Osteoblast (primary cell): ENCODE data around the gene TMPRSS13. TPM values are rescaled to one million over a fixed set of nuclear protein-coding genes. Genes with fewer than 3 reads are reported as not detected.
"Not testable (repeated sequence)": the region's sequence is repeated elsewhere in the genome, so short reads cannot be mapped to it uniquely, and the experiment has no call there.

Source experiments
- DNase-seq: peaks from one replicate; pipeline ENCODE4 v3.0.0; 2011; ENCODE audit warnings: low spot score, mixed read lengths; ENCODE audit not compliant: insufficient read length; ENCODE audit errors: missing footprints
- H2AFZ ChIP-seq: 2 replicates; pipeline ENCODE4 v1.6.0; 2011; ENCODE audit warnings: mild to moderate bottlenecking, low read length
- H3K27ac ChIP-seq: 2 replicates; pipeline ENCODE4 v1.5.1; 2011; ENCODE audit warnings: mild to moderate bottlenecking, low read depth, low read length, moderate library complexity
- H3K27me3 ChIP-seq: 2 replicates; pipeline ENCODE4 v1.6.0; 2012; ENCODE audit warnings: mild to moderate bottlenecking, control low read depth, inconsistent platforms, low read length, moderate library complexity; ENCODE audit not compliant: insufficient read depth
- H3K36me3 ChIP-seq: 2 replicates; pipeline ENCODE4 v1.5.1; 2011; ENCODE audit warnings: mild to moderate bottlenecking, low read length, control low read depth, moderate library complexity; ENCODE audit not compliant: insufficient read depth
- H3K4me1 ChIP-seq: 2 replicates; pipeline ENCODE4 v1.5.1; 2011; ENCODE audit warnings: mild to moderate bottlenecking, low read length, control low read depth, moderate library complexity; ENCODE audit not compliant: insufficient read depth
- H3K4me2 ChIP-seq: 2 replicates; pipeline ENCODE4 v1.6.0; 2011; ENCODE audit warnings: mild to moderate bottlenecking, low read length; ENCODE audit not compliant: insufficient read depth
- H3K4me3 ChIP-seq: fragments of 200-600 bp; sonication (generic); 3 replicates; pipeline ENCODE4 v1.5.1; 2012; ENCODE audit warnings: mild to moderate bottlenecking, low read length, inconsistent platforms; ENCODE audit not compliant: insufficient read depth
- H3K79me2 ChIP-seq: 2 replicates; pipeline ENCODE4 v1.6.0; 2012; ENCODE audit warnings: mild to moderate bottlenecking, low read length, control low read depth, inconsistent platforms; ENCODE audit not compliant: insufficient read depth
- H3K9me3 ChIP-seq: 2 replicates; pipeline ENCODE4 v1.5.1; 2011; ENCODE audit warnings: low read depth, low read length, control low read depth
- H4K20me1 ChIP-seq: 2 replicates; pipeline ENCODE4 v1.6.0; 2012; ENCODE audit warnings: mild to moderate bottlenecking, low read length, control low read depth; ENCODE audit not compliant: insufficient read depth
- CTCF ChIP-seq: IDR thresholded peaks from 2 replicates; pipeline ENCODE4 v1.5.1; 2011; ENCODE audit warnings: mild to moderate bottlenecking, low read depth, low read length, moderate library complexity; ENCODE audit errors: extremely low read depth
- total RNA-seq: library from RNA; depleted of rRNA; stranded (reverse); fragments of >200 nt; gene quantifications from 2 replicates; pipeline ENCODE4 v1.2.3, GENCODE V29; 2012

TMPRSS13 gene
- total RNA-seq, 1 donor, result not detected

- no peaks in the 10 kb centered on the region for H3K4me1 ChIP-seq
- no peak overlapping the region for H2AFZ ChIP-seq
- no peaks in the 10 kb centered on the region for H4K20me1 ChIP-seq
- no peaks in the 10 kb centered on the region for H3K79me2 ChIP-seq
- peaks cover 4% of the 10 kb centered on the region for H3K27me3 ChIP-seq
- no peak for TF ChIP-seq CTCF
- H3K4me2 ChIP-seq, result no peak overlapping the region
- H3K27ac ChIP-seq, result no peak overlapping the region
- no peaks in the 10 kb centered on the region for H3K9me3 ChIP-seq
- H3K4me3 ChIP-seq, result no peak overlapping the region
- no peak for DNase-seq
- H3K36me3 ChIP-seq, result no peaks in the 10 kb centered on the region
These were observed 608 bp downstream of the TMPRSS13 start for GRCh38 chr11:117928446-117929141.

- Histone ChIP-seq H3K9me3 (no peaks in the 10 kb centered on the region), H2AFZ (no peak overlapping the region), H3K4me3 (no peak overlapping the region), H3K27ac (no peak overlapping the region), H3K4me2 (no peak overlapping the region), H3K36me3 (no peaks in the 10 kb centered on the region), H3K27me3 (peaks cover 4% of the 10 kb centered on the region), H3K79me2 (no peaks in the 10 kb centered on the region), H4K20me1 (no peaks in the 10 kb centered on the region), H3K4me1 (no peaks in the 10 kb centered on the region)
- TF ChIP-seq CTCF, result no peak
- DNase-seq, result no peak
These were observed 1.3 kb downstream of the TMPRSS13 start for GRCh38 chr11:117927926-117928325.

- DNase-seq, result peak; percentile 35
- not testable (repeated sequence) for H3K27ac ChIP-seq, H3K9me3 ChIP-seq, H3K79me2 ChIP-seq, H3K4me1 ChIP-seq, H2AFZ ChIP-seq, H3K36me3 ChIP-seq, H3K4me3 ChIP-seq, H3K27me3 ChIP-seq, H3K4me2 ChIP-seq, H4K20me1 ChIP-seq
These were observed 3.0 kb downstream of the TMPRSS13 start for GRCh38 chr11:117926166-117926565.

- no peaks in the 10 kb centered on the region for H3K36me3 ChIP-seq
- H3K27me3 ChIP-seq, result peaks cover 4% of the 10 kb centered on the region
- H3K4me3 ChIP-seq, result no peak overlapping the region
- H2AFZ ChIP-seq, result no peak overlapping the region
- DNase-seq, result peak; percentile 87
- no peaks in the 10 kb centered on the region for H3K79me2 ChIP-seq
- H3K4me2 ChIP-seq, result no peak overlapping the region
- H4K20me1 ChIP-seq, result no peaks in the 10 kb centered on the region
- H3K9me3 ChIP-seq, result no peaks in the 10 kb centered on the region
- no peak for TF ChIP-seq CTCF
- H3K27ac ChIP-seq, result no peak overlapping the region
- H3K4me1 ChIP-seq, result no peaks in the 10 kb centered on the region
These were observed 3.8 kb downstream of the TMPRSS13 start for GRCh38 chr11:117925198-117925925.
